ENCODE data around the gene IFT122. TPM values are rescaled to one million over a fixed set of nuclear protein-coding genes. Genes with fewer than 3 reads are reported as not detected.

The IFT122 gene
- total RNA-seq, 1 donor from 2014 or later = 19.2 TPM

DNA sequence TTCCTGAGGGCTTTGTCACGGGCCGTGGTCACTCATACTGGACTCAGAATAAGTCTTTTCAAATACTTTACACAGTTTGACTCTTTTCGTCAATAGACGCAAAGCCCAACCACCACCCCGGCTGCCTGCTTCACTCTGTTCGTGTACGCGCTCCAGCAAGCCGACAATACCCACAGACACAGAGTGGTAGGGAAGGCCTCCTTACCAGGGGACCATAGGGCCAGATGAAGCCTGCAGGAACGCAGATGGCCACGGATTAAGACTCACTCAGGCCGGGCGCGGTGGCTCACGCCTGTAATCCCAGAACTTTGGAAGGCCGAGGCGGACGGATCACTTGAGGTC is 41.2 kb upstream of the IFT122 start:
- H3K27ac Mint-ChIP-seq = peak overlapping the region; percentile 96
- peaks cover 40% of the 10 kb centered on the region for H3K4me1 Mint-ChIP-seq
- ChIA-PET POLR2A (interaction anchor here (0.7 to 4.5 kb wide), 3 partner anchors 32 to 41 kb away, joined by 3 to 29 read pairs (median 3); partner anchors contain the start of genes IFT122 and MBD4), CTCF (interaction anchor here (1.7 kb wide), 1 partner anchor 15 kb away, joined by 4 read pairs; no protein-coding TSS in a partner anchor)
- peak overlapping the region; percentile 96 for H3K4me3 Mint-ChIP-seq
- TF ChIP-seq, protein P1, sequence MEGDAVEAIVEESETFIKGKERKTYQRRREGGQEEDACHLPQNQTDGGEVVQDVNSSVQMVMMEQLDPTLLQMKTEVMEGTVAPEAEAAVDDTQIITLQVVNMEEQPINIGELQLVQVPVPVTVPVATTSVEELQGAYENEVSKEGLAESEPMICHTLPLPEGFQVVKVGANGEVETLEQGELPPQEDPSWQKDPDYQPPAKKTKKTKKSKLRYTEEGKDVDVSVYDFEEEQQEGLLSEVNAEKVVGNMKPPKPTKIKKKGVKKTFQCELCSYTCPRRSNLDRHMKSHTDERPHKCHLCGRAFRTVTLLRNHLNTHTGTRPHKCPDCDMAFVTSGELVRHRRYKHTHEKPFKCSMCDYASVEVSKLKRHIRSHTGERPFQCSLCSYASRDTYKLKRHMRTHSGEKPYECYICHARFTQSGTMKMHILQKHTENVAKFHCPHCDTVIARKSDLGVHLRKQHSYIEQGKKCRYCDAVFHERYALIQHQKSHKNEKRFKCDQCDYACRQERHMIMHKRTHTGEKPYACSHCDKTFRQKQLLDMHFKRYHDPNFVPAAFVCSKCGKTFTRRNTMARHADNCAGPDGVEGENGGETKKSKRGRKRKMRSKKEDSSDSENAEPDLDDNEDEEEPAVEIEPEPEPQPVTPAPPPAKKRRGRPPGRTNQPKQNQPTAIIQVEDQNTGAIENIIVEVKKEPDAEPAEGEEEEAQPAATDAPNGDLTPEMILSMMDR (IDR thresholded peaks at IDR 0.05) = no peak
- peaks cover 38% of the 10 kb centered on the region for H3K36me3 Mint-ChIP-seq (ENCODE audit: low read depth)
- no peaks in the 10 kb centered on the region for H3K27me3 Mint-ChIP-seq
- no peaks in the 10 kb centered on the region for H3K9me3 Mint-ChIP-seq
- no peak for DNase-seq
- intact Hi-C loops (cut with micrococcal nuclease) = loop anchor here (1.0 to 10.0 kb wide), 9 partner anchors 26 to 1804 kb away; partner anchors contain the start of genes ACAD9, EFCAB12, IFT122 and MCM2
- ATAC-seq (ENCODE audit: low read depth) = peak; percentile 22

DNA sequence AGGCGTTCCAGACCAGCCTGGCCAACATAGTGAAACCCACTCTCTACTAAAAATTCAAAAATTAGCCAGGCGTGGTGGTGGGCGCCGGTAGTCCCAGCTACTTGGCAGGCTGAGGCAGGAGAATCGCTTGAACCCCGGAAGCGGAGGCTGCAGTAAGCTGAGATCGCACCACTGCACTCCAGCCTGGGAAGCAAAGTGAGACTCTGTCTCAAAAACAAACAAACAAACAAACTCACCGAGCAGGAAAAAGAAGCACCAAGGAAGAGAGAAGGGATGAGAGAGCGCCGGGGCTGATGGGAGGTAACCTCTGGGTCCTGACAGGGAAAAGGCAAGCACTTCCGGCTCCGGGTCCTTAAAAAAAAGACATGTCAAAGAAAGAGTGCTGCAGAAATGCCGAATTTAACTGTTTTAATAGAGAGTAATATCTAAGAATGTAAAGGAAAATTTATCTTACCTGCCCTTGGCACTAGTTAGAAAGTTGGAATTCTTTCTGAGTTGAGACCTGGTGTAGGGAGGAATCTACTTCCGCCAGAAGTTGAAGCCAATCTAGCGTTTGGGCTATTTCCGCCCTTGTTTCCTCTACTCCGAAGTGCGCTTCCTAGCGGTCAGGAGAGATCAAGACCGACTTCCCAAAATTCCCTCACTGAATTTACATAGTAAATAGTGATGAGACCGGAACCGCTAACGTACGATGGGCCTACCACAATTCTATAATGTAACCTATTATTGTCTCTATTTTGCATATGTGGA is 40.7 kb upstream of the IFT122 start:
- POLR2A ChIA-PET = interaction anchor here (0.6 to 4.5 kb wide), 10 partner anchors 10 to 511 kb away, joined by 3 to 29 read pairs (median 6); partner anchors contain the start of genes IFT122 and MBD4

DNA sequence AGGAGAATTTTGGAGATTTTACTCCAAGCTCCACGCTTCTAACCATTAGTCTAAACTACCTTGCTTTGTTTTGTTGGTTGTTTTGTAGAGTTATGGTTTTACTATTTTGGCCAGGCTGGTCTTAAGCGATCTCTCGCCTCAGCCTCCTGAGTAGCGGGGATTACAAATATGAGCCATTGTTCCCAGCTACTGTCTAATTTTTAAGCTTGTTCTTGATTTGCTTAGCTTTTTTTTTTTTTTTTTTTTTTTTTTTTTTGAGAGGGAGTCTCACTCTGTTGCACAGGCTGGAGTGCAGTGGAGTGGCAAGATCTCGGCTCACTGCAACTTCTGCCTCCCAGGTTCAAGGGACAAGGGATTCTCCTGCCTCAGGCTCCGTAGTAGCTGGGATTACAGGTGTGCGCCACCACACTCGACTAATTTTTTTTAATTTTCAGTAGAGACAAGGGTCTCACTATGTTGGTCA is 40.1 kb upstream of the IFT122 start:
- peaks cover 32% of the 10 kb centered on the region for H3K36me3 Mint-ChIP-seq (ENCODE audit: low read depth)

More for the DNA sequence above, 40.7 kb upstream of the IFT122 start:
- Mint-ChIP-seq H3K27me3 (no peaks in the 10 kb centered on the region), H3K4me1 (peaks cover 40% of the 10 kb centered on the region), H3K36me3 (ENCODE audit: low read depth) (peaks cover 36% of the 10 kb centered on the region), H3K4me3 (peak overlapping the region; percentile 96), H3K27ac (peak overlapping the region; percentile 96), H3K9me3 (no peaks in the 10 kb centered on the region)
- ATAC-seq (ENCODE audit: low read depth) (peak; percentile 80), DNase-seq (peak; percentile 50)
- CTCF ChIA-PET = interaction anchor here (0.8 to 1.7 kb wide), 8 partner anchors 13 to 428 kb away, joined by 3 to 5 read pairs (median 4); no protein-coding TSS in a partner anchor
- intact Hi-C loops (cut with micrococcal nuclease) = loop anchor here (1.0 to 10.0 kb wide), 9 partner anchors 25 to 1805 kb away; partner anchors contain the start of genes ACAD9, EFCAB12, IFT122 and MCM2
- TF ChIP-seq, protein P1 (IDR thresholded peaks at IDR 0.05) = peak; percentile 36

DNA sequence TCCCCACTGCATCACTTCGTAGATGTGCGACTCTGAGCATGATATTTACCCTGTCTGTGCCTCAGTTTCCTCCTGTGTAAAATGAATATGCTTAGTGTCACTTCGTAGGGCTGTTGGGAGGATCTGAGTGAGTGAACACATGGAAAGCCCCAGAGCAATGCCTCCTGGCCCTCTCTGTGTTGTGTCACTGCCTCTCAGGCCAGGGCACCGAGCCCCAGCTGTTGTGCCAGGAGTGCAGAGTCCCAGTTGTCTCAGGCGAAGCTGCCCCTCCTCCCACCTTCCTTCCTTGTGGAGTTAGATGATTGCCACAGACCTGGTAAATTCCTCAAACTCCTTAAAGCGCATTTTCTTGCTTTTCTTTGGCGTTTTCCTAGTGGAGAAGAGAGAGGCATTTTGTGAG is 37.8 kb upstream of the IFT122 start:
- Mint-ChIP-seq H3K4me1 (peaks cover 30% of the 10 kb centered on the region), H3K27me3 (no peaks in the 10 kb centered on the region), H3K27ac (no peak overlapping the region), H3K36me3 (ENCODE audit: low read depth) (peaks cover 12% of the 10 kb centered on the region), H3K9me3 (no peaks in the 10 kb centered on the region), H3K4me3 (no peak overlapping the region)
- ChIA-PET POLR2A (interaction anchor here (4.5 kb wide), 1 partner anchor 37 kb away, joined by 29 read pairs; the partner anchor contains the start of genes IFT122 and MBD4), CTCF (interaction anchor here (1.1 kb wide), 1 partner anchor 18 kb away, joined by 3 read pairs; no protein-coding TSS in a partner anchor)
- intact Hi-C loops (cut with micrococcal nuclease) = no loop called here
- TF ChIP-seq, protein P1 (IDR thresholded peaks at IDR 0.05) = no peak
- no peak for DNase-seq
- no peak for ATAC-seq (ENCODE audit: low read depth)

More for the DNA sequence above, 40.1 kb upstream of the IFT122 start:
- no peaks in the 10 kb centered on the region for H3K27me3 Mint-ChIP-seq
- peaks cover 40% of the 10 kb centered on the region for H3K4me1 Mint-ChIP-seq
- intact Hi-C loops (cut with micrococcal nuclease) = loop anchor here (1.0 to 10.0 kb wide), 9 partner anchors 24 to 1805 kb away; partner anchors contain the start of genes ACAD9, EFCAB12, IFT122 and MCM2
- CTCF ChIA-PET = interaction anchor here (0.6 to 1.5 kb wide), 8 partner anchors 13 to 427 kb away, joined by 3 to 5 read pairs (median 4); no protein-coding TSS in a partner anchor
- no peaks in the 10 kb centered on the region for H3K9me3 Mint-ChIP-seq
- peak; percentile 11 for ATAC-seq (ENCODE audit: low read depth)
- H3K27ac Mint-ChIP-seq = peak overlapping the region; percentile 96
- TF ChIP-seq, protein P1 (IDR thresholded peaks at IDR 0.05) = no peak
- POLR2A ChIA-PET = interaction anchor here (0.6 to 4.5 kb wide), 10 partner anchors 9 to 511 kb away, joined by 3 to 29 read pairs (median 6); partner anchors contain the start of genes COPG1, IFT122 and MBD4
- no peak for DNase-seq
- H3K4me3 Mint-ChIP-seq = peak overlapping the region; percentile 96

DNA sequence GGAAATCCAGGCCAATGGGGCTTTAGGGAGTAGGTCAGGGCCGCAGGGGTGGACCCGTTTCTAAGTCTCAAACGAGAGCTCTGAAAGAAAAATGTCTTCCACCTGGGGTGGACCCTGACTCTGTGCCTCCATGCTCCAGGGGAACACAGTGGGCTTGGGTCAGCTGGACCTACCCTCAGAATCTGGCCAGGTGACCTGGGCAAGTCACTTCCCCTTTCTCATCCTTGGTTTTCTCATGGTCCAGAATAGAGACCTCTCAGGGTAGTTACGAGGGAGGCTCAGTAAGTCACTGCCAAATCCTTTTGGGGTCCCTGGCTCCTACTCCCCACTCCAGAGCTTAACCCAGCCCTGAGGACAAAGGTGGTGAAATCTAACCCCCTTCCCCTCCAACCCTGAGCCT is 37.4 kb upstream of the IFT122 start:
- CTCF ChIA-PET = no interaction called here
- Mint-ChIP-seq H3K36me3 (ENCODE audit: low read depth) (peaks cover 8% of the 10 kb centered on the region), H3K27me3 (no peaks in the 10 kb centered on the region), H3K4me1 (peaks cover 26% of the 10 kb centered on the region), H3K4me3 (no peak overlapping the region), H3K27ac (no peak overlapping the region), H3K9me3 (no peaks in the 10 kb centered on the region)
- POLR2A ChIA-PET = no interaction called here
- DNase-seq (no peak), ATAC-seq (ENCODE audit: low read depth) (no peak)
- TF ChIP-seq, protein P1 (IDR thresholded peaks at IDR 0.05) = no peak
- intact Hi-C loops (cut with micrococcal nuclease) = no loop called here
